Hepatocyte (in vitro differentiated cells): ENCODE data around the gene HOXB3. TPM values are rescaled to one million over a fixed set of nuclear protein-coding genes. Genes with fewer than 3 reads are reported as not detected.

Source experiments
- DNase-seq: peaks from one replicate; pipeline ENCODE4 v3.0.0-alpha.2; 2016; ENCODE audit warnings: low spot score
- H2AFZ ChIP-seq: fragments of 200-600 bp; sonication (generic); 2 replicates; pipeline ENCODE4 v1.6.0; 2016; ENCODE audit warnings: antibody characterized with exemption, mild to moderate bottlenecking
- H3K27ac ChIP-seq: fragments of 200-600 bp; sonication (generic); 2 replicates; pipeline ENCODE4 v1.5.1; 2016; ENCODE audit warnings: mild to moderate bottlenecking
- H3K27me3 ChIP-seq: fragments of 200-600 bp; sonication (generic); 2 replicates; pipeline ENCODE4 v1.6.1; 2016
- H3K36me3 ChIP-seq: fragments of 200-600 bp; sonication (generic); replicated peaks from 2 replicates; pipeline ENCODE4 v1.5.1; 2016; ENCODE audit warnings: low read depth; ENCODE audit not compliant: insufficient read depth
- H3K4me1 ChIP-seq: fragments of 200-600 bp; sonication (generic); 2 replicates; pipeline ENCODE4 v1.5.1; 2016; ENCODE audit warnings: mild to moderate bottlenecking, moderate library complexity; ENCODE audit not compliant: insufficient read depth
- H3K4me2 ChIP-seq: fragments of 200-600 bp; sonication (generic); 2 replicates; pipeline ENCODE4 v1.6.0; 2016
- H3K4me3 ChIP-seq: fragments of 200-600 bp; sonication (generic); 2 replicates; pipeline ENCODE4 v1.5.1; 2016; ENCODE audit warnings: mild to moderate bottlenecking
- H3K79me2 ChIP-seq: fragments of 200-600 bp; sonication (generic); 2 replicates; pipeline ENCODE4 v1.6.0; 2017; ENCODE audit warnings: mild to moderate bottlenecking
- H3K9me2 ChIP-seq: fragments of 200-600 bp; sonication (generic); replicated peaks from 2 replicates; pipeline ENCODE4 v1.6.0; 2017; ENCODE audit warnings: mild to moderate bottlenecking; ENCODE audit not compliant: insufficient read depth
- H3K9me3 ChIP-seq: fragments of 200-600 bp; sonication (generic); 2 replicates; pipeline ENCODE4 v1.5.1; 2016; ENCODE audit warnings: low read depth, mild to moderate bottlenecking
- H4K20me1 ChIP-seq: fragments of 200-600 bp; sonication (generic); 2 replicates; pipeline ENCODE4 v1.6.0; 2016; ENCODE audit warnings: mild to moderate bottlenecking; ENCODE audit not compliant: insufficient read depth, poor library complexity, severe bottlenecking
- EZH2 ChIP-seq: fragments of 200-600 bp; sonication (generic); IDR thresholded peaks from 2 replicates; pipeline ENCODE4 v1.6.1; 2016; ENCODE audit warnings: antibody characterized with exemption, mild to moderate bottlenecking, borderline replicate concordance
- EZH2phosphoT487 ChIP-seq: fragments of 200-600 bp; sonication (generic); IDR thresholded peaks from one replicate; pipeline ENCODE4 v1.6.1; 2018; ENCODE audit warnings: antibody characterized with exemption, mild to moderate bottlenecking, low read depth, moderate library complexity; ENCODE audit not compliant: unreplicated experiment, severe bottlenecking
- WGBS: methylation state at CpG from one replicate; pipeline ENCODE4 v1.1.6; 2016; ENCODE audit warnings: low lambda C conversion rate; ENCODE audit errors: missing lambda C conversion rate; 5-methylcytosine and 5-hydroxymethylcytosine counted together
- polyA plus RNA-seq: library from polyadenylated mRNA; unstranded; fragments of >200 nt; fragmentation: Nextera tagmentation; extraction: Ambion mirVana; gene quantifications from 2 replicates; pipeline ENCODE4 v1.2.1, GENCODE V29; 2016
- total RNA-seq: library from RNA; depleted of rRNA; stranded (reverse); fragments of >200 nt; gene quantifications from 2 replicates; pipeline ENCODE4 v1.2.3, GENCODE V29; 2014
- TF ChIP-seq, protein P1 (sequence below): fragments of 200-600 bp; sonication (generic); IDR thresholded peaks from 2 replicates; pipeline ENCODE4 v1.5.1; 2016; ENCODE audit warnings: antibody characterized with exemption, mild to moderate bottlenecking; ENCODE audit not compliant: poor library complexity

Gene HOXB3
- total and polyA plus RNA-seq, 2 experiments from 2014 or later, result 1.8 to 5.9 TPM

- H4K20me1 ChIP-seq, result no peaks in the 10 kb centered on the region
- no peaks in the 10 kb centered on the region for H3K9me2 ChIP-seq
- H3K4me1 ChIP-seq, result peaks cover 22% of the 10 kb centered on the region
- H2AFZ ChIP-seq, result no peak overlapping the region
- no peaks in the 10 kb centered on the region for H3K36me3 ChIP-seq
- no peak overlapping the region for H3K27ac ChIP-seq
- H3K4me3 ChIP-seq, result no peak overlapping the region
- peaks cover 74% of the 10 kb centered on the region for H3K27me3 ChIP-seq
- WGBS, result 31% methylated on average over 47 of the region's 70 CpGs
- H3K79me2 ChIP-seq, result peaks cover 11% of the 10 kb centered on the region
- peak overlapping the region; percentile 51 for H3K4me2 ChIP-seq
- H3K9me3 ChIP-seq, result no peaks in the 10 kb centered on the region
- no peak for TF ChIP-seq EZH2
- no peak for TF ChIP-seq EZH2phosphoT487
- no peak for DNase-seq
Measured at GRCh38 chr17:48550502-48551213, 39.4 kb downstream of the HOXB3 start.

DNA sequence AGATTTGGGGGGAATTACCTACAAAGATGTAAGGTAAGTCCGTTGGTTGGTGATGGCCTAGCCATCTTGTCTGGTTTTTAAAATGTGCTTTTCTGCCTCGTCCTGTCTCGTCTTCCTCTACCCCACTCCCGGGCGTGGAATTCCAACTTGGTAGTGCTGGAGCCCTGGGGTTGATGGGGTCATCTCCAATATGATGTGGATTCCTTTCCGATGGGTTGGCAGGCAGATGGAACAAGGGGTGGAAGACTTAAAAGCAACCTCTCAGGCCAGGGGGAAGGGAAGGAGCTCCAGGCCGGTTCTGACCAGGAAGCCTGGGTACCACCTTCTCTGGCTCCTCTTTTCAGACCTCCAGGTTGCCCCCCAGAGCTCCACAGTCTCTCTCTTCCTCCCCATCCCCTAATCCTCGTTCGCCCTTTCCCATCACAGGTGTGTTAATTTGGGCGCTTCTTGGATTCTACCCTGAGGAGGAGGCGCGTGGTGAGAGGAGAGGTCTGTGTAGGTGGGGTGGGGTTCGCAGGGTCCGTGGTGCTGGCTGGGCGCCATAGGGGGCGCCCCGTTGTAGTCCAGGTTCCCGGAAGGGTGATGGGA lies 40.0 kb downstream of the HOXB3 start:
- Histone ChIP-seq H3K4me1 (peaks cover 25% of the 10 kb centered on the region), H3K79me2 (peaks cover 11% of the 10 kb centered on the region), H3K4me3 (no peak overlapping the region), H3K27ac (no peak overlapping the region), H3K27me3 (peaks cover 80% of the 10 kb centered on the region), H3K9me2 (no peaks in the 10 kb centered on the region), H3K9me3 (no peaks in the 10 kb centered on the region), H4K20me1 (no peaks in the 10 kb centered on the region), H3K4me2 (no peak overlapping the region), H3K36me3 (no peaks in the 10 kb centered on the region), H2AFZ (no peak overlapping the region)
- 53% methylated on average over 18 of the region's 18 CpGs for WGBS
- DNase-seq, result no peak
- TF ChIP-seq EZH2, result no peak
- TF ChIP-seq, protein P1, sequence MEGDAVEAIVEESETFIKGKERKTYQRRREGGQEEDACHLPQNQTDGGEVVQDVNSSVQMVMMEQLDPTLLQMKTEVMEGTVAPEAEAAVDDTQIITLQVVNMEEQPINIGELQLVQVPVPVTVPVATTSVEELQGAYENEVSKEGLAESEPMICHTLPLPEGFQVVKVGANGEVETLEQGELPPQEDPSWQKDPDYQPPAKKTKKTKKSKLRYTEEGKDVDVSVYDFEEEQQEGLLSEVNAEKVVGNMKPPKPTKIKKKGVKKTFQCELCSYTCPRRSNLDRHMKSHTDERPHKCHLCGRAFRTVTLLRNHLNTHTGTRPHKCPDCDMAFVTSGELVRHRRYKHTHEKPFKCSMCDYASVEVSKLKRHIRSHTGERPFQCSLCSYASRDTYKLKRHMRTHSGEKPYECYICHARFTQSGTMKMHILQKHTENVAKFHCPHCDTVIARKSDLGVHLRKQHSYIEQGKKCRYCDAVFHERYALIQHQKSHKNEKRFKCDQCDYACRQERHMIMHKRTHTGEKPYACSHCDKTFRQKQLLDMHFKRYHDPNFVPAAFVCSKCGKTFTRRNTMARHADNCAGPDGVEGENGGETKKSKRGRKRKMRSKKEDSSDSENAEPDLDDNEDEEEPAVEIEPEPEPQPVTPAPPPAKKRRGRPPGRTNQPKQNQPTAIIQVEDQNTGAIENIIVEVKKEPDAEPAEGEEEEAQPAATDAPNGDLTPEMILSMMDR, result no peak
- no peak for TF ChIP-seq EZH2phosphoT487

DNA sequence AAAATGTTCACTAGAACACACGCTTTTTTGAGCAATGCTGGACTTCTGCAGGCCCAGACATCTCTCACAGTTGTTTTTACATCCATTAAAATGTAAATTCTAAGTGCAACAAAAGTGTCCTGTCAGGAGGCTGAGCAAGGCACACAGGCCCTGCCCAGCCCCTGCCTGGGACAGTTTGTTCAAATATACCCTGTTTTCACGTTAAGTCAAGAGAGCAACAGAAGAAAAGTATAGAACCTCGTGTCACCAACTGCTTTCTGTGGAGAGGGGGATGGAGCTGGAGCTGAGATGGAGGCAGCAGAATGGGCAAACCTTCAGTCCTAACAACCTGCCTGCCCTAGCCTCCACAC lies 40.8 kb downstream of the HOXB3 start:
- Histone ChIP-seq H2AFZ (no peak overlapping the region), H3K36me3 (no peaks in the 10 kb centered on the region), H3K27ac (no peak overlapping the region), H3K4me1 (peaks cover 19% of the 10 kb centered on the region), H3K4me2 (no peak overlapping the region), H3K79me2 (peaks cover 7% of the 10 kb centered on the region), H3K9me3 (no peaks in the 10 kb centered on the region), H3K9me2 (no peaks in the 10 kb centered on the region), H3K27me3 (peaks cover 80% of the 10 kb centered on the region), H4K20me1 (no peaks in the 10 kb centered on the region), H3K4me3 (no peak overlapping the region)
- DNase-seq, result no peak
- TF ChIP-seq, protein P1, result no peak
- TF ChIP-seq EZH2, result no peak
- no peak for TF ChIP-seq EZH2phosphoT487
- 44% methylated on average over 3 of the region's 3 CpGs for WGBS

- Histone ChIP-seq H3K4me2 (peak overlapping the region; percentile 68), H4K20me1 (no peaks in the 10 kb centered on the region), H3K79me2 (peaks cover 9% of the 10 kb centered on the region), H3K4me3 (no peak overlapping the region), H3K27me3 (peaks cover 80% of the 10 kb centered on the region), H2AFZ (no peak overlapping the region), H3K9me2 (no peaks in the 10 kb centered on the region), H3K4me1 (peaks cover 17% of the 10 kb centered on the region), H3K36me3 (no peaks in the 10 kb centered on the region), H3K27ac (peak overlapping the region; percentile 85), H3K9me3 (no peaks in the 10 kb centered on the region)
- 40% methylated on average over 6 of the region's 6 CpGs for WGBS
- TF ChIP-seq, protein P1, result no peak
- TF ChIP-seq EZH2phosphoT487 (no peak), EZH2 (no peak)
- DNase-seq, result no peak
Measured at GRCh38 chr17:48548523-48549280, 41.3 kb downstream of the HOXB3 start.
